ENCODE measurements around the gene MANF.

MANF gene

DNA sequence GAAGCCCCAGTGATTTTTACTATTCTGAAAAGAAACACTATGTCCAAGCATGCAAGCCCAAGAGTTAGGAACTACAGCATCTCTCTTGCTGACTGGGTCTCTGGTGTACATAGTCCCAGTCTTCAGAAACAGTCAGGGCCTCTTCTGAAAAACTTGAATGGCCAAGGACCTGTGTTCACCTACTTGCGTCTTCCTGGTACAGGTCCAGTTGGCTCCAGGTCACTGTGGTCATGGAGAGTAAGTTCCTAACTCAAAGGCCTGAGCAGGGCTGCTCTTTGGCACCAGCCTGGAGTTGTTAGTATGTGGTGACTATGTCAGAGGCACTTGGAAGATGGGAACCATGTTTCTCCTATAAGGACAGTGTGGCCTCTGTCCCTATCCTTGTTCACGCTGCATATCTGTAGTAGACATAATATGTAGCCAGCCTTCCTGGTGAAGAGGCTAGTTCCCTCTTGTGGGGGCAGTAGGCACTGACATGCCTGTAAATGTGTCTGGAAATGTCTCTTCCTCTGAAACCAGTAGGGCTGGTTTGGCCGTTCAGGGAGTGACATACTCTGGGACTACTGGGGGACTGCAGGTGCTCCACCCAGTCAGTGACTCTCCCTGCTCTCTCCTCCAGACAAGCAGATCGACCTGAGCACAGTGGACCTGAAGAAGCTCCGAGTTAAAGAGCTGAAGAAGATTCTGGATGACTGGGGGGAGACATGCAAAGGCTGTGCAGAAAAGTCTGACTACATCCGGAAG is 3.4 kb downstream of the MANF start:
- Histone ChIP-seq H3K9me3 (no peaks in the 10 kb centered on the region), H3K4me1 (peaks cover 0 to 81% (median 53%) of the 10 kb centered on the region in 4 donors)
- TF ChIP-seq, protein P1, sequence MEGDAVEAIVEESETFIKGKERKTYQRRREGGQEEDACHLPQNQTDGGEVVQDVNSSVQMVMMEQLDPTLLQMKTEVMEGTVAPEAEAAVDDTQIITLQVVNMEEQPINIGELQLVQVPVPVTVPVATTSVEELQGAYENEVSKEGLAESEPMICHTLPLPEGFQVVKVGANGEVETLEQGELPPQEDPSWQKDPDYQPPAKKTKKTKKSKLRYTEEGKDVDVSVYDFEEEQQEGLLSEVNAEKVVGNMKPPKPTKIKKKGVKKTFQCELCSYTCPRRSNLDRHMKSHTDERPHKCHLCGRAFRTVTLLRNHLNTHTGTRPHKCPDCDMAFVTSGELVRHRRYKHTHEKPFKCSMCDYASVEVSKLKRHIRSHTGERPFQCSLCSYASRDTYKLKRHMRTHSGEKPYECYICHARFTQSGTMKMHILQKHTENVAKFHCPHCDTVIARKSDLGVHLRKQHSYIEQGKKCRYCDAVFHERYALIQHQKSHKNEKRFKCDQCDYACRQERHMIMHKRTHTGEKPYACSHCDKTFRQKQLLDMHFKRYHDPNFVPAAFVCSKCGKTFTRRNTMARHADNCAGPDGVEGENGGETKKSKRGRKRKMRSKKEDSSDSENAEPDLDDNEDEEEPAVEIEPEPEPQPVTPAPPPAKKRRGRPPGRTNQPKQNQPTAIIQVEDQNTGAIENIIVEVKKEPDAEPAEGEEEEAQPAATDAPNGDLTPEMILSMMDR (IDR thresholded peaks at IDR 0.05): no peak

DNA sequence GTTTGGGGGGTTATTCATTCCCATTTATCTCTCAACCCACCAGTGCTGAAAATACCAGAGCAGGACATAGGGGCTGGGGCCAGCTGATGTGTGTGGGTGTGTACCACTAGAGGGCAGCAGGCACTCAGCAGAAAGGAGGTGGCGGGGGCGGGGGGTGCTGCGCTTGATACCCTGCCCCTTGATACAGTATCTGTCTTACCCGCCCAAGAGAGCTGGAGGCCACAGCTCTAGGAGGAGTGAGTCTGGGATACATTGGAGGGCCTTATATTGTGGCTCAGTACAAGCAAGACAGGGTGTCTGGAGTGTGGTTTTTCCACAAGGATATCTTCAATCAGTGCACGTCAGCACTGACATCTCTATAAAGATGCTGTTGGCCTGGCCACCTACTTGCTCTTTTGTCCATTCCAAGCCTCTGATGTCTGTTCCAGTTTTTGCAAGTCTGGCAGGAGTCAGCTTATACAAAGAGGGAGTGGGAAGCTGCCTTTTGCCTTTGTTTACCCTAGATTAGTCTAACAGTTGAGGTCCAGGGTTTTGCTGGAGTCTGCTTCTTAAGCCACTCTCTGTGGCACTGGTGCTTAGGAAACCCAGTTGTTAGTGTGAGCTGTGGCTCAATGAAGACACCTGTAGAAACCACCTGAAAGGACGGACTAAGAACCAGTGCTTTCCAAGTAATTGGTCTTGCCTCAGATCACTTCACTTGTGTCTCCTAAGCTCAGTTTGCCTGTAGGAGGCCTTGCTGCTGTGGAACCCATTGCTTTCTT is 4.5 kb downstream of the MANF start:
- TF ChIP-seq, protein P1 (IDR thresholded peaks at IDR 0.05): peak; percentile 44 to 61
- peak overlapping the region; percentile 67 to 84 for H3K27ac ChIP-seq
- peaks cover 18 to 53% (median 32%) of the 10 kb centered on the region in 3 donors for H3K36me3 ChIP-seq
- H3K27me3 ChIP-seq: no peaks in the 10 kb centered on the region
- no peak overlapping the region for H3K4me3 ChIP-seq
- peak in 1 of 2 donors; percentile 40 for DNase-seq
- intact Hi-C loops (cut with DNase I; ENCODE audit: low total_unique reads): loop anchor here (5.0 to 10.0 kb wide), 3 partner anchors 285 to 815 kb away; partner anchors contain the start of genes MAPKAPK3 and TEX264
- peaks cover 0 to 83% (median 56%) of the 10 kb centered on the region in 4 donors for H3K4me1 ChIP-seq
- no peaks in the 10 kb centered on the region for H3K9me3 ChIP-seq

More for the DNA sequence above, 3.4 kb downstream of the MANF start:
- Histone ChIP-seq H3K36me3 (peaks cover 6 to 41% (median 20%) of the 10 kb centered on the region in 3 donors), H3K27me3 (no peaks in the 10 kb centered on the region), H3K4me3 (no peak overlapping the region), H3K27ac (no peak overlapping the region)
- peak in 1 of 2 donors; percentile 60 for DNase-seq
- intact Hi-C loops (cut with DNase I; ENCODE audit: low total_unique reads): loop anchor here (10.0 kb wide), 1 partner anchor 814 kb away; no protein-coding TSS in a partner anchor

DNA sequence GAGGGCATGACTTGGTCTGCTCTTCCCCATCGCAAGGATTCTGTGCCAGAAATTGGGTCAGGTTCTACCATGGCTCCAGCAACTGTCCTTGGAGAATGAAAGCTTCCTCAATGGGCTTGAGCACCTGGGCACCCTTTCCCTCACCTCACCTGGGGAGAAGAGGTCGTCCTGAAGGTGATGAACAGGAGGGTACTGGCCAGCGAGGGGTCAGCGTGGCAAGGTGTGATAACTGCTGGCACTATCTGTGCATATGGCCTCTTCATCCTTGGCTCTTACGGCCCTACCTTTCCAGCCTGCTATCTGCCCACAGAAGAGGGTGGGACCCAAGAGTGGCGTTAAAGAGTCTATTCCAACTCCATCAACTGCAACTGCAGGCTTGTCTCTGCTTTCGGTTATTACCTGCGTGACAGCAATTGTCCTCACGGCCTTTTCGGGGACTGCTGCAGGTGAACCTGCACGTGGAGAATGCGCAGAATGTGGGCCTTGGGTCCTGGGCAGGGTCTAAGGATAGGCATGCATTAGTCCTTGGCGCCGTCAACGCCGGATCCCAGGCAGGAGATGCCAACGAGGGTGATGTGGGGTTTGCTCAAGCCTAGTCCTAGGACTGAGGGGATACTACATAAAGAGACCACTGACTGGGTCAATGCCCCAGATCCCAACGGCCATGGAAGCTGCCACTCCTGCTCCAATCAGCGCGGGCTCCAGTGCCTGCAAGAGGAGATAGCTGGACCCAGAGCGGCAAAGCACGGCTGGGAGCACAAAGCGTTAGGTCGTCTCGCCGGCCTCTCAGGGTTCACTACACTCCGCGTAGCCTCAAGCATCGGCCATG is 5.4 kb downstream of the MANF start:
- no peaks in the 10 kb centered on the region for H3K9me3 ChIP-seq
- peaks cover 26 to 61% (median 40%) of the 10 kb centered on the region in 3 donors for H3K36me3 ChIP-seq
- H3K27me3 ChIP-seq: no peaks in the 10 kb centered on the region
- H3K4me3 ChIP-seq: peak overlapping the region; percentile 70 to 76
- TF ChIP-seq, protein P1 (IDR thresholded peaks at IDR 0.05): no peak
- H3K27ac ChIP-seq: peak overlapping the region; percentile 67 to 84
- peaks cover 0 to 89% (median 61%) of the 10 kb centered on the region in 4 donors for H3K4me1 ChIP-seq
- intact Hi-C loops (cut with DNase I; ENCODE audit: low total_unique reads): loop anchor here (5.0 to 10.0 kb wide), 2 partner anchors 284 to 773 kb away; partner anchors contain the start of genes MAPKAPK3 and TEX264
- no peak for DNase-seq

DNA sequence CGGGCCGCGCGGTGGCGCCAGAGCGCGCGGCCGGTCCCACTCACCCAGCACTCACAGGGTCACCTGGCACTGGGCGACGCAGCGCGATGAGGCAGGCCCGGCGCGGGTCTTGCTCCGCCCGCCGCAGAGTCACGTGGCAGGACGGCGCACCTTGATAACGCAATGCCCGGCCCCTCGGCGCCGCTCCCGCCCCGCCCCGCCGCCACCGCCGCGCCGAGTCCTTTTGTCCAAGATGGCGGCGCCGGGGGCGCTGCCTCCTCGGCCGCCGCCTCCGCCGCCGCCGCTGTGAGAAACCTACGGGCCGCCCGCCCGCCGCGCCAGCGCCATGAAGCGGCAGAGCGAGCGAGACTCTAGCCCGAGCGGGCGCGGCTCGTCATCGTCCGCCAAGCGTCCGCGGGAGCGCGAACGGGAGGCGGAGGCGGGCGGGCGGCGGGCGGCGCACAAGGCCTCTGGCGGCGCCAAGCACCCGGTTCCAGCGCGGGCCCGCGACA is 6.0 kb downstream of the MANF start, which contains the start of gene RBM15B:
TSS of gene RBM15B (plus strand) at position 211 of the 491 bp plus-strand sequence. CDS start at position 326, 115 bp downstream.
- H3K27ac ChIP-seq: peak within 1 kb of the TSS; percentile 83 to 84
- H3K4me1 ChIP-seq: peaks cover 0 to 90% (median 58%) of the 10 kb centered on the region in 4 donors
- peaks cover 30 to 68% (median 47%) of the 10 kb centered on the region in 3 donors for H3K36me3 ChIP-seq
- peak within 1 kb of the TSS; percentile 70 to 76 for H3K4me3 ChIP-seq
- no peaks in the 10 kb centered on the region for H3K27me3 ChIP-seq
- H3K9me3 ChIP-seq: no peaks in the 10 kb centered on the region
- TF ChIP-seq, protein P1 (IDR thresholded peaks at IDR 0.05): peak; percentile 86 to 90
- peak; percentile 97 to 99 for DNase-seq
- intact Hi-C loops (cut with DNase I; ENCODE audit: low total_unique reads): loop anchor here (5.0 to 10.0 kb wide), 2 partner anchors 284 to 774 kb away; partner anchors contain the start of genes MAPKAPK3 and TEX264

Data from tibial artery (tissue), 4 donors.